Fibroblast of peridontal ligament (primary cell): Measurements from ENCODE around the gene ZC3H8.

Experiments
- DNase-seq: peaks from one replicate; pipeline ENCODE4 v3.0.0-alpha.2; 2010; ENCODE audit errors: extremely low read depth

The ZC3H8 gene

DNA sequence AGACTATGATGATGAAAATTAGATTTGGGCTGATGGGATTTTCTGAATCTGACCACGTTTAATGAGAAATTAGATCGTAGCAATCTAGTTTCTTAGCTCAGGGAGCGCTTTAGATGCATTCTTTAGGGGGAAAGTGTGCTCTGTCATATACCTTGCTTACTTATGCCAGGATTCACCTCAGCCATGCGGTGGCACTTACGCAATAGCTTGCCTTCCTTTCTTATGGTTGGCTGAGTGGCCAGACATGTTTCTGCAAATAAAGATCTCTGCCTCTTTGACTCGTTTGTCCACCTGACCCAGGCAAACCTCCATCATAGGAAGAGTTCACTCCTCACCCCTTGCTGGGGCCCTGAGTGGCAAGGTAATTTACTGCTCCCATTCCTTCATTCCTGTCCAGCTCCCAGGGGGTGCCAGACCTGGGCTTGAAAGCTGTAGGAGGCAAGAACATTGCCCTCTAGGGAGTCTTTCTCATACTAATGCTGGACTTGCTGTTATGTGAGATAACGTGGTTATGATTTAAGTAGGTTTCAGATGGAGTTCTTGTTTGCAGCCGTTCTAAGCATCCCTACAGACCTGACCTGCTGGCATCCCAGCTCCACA is 59.6 kb downstream of the ZC3H8 start:
- DNase-seq: no peak

DNA sequence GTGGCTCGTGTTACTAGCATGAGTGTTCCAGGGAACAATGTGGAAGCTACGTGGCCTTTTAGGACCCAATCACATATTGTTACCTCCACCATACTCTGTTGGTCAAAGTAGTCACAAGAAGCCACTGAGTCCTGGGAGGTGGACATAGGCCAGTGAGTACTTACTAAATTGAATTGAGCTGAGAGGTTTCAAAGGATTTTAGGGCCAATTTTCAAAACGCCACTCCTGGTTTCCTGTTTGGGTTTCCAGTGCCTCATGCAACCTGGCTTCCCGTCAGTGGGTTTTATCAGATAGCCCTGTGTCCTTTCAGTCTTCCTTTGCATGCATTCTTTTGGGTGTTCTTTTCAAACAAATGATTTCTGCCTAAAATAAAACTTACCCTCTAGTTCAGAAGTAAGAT is 60.4 kb downstream of the ZC3H8 start:
- DNase-seq: no peak

DNA sequence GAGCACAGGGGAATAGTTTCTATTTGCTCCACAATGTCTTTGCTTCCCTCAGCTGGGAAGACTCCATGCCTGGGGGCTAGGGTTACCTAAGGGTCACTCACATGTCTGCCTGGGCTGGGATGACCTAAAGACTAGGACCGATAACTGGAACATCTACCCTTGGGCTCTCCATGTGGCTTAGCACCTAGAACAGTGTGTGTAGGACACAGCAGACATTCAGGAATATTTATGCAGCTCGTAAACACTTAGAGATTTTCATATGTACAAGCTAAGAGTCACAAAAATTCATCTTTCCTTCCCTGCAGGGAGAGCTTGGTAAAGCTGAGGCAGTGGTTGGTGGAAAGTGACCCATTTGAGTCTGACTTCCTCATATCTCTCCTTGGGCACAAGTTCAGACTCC is 60.8 kb downstream of the ZC3H8 start:
- no peak for DNase-seq

DNA sequence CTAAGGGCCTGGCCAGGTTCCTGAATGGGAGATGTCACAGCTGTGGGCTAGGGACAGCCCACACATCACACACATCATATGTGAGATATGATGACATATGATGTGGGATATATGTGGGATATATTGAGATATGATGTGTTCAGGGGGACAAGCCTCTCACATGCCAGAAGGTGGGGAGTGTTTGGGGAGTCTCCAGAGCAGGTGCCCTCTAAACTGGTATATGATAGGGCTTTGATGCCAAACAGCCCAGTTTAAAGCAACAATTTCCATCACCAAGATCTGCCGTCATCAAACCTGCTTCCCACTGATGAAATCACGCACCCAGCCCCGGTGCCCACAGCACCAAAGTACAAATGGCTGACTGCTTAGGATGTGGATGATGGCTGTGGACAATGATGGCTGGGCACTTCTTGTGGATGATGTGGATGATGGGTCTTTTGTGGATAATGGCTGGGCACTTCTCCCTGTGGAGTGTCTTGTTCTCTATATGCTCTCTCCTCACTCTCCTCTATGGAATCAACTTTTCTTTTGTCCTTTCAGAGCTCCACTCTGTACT is 65.8 kb downstream of the ZC3H8 start:
- DNase-seq: no peak

DNA sequence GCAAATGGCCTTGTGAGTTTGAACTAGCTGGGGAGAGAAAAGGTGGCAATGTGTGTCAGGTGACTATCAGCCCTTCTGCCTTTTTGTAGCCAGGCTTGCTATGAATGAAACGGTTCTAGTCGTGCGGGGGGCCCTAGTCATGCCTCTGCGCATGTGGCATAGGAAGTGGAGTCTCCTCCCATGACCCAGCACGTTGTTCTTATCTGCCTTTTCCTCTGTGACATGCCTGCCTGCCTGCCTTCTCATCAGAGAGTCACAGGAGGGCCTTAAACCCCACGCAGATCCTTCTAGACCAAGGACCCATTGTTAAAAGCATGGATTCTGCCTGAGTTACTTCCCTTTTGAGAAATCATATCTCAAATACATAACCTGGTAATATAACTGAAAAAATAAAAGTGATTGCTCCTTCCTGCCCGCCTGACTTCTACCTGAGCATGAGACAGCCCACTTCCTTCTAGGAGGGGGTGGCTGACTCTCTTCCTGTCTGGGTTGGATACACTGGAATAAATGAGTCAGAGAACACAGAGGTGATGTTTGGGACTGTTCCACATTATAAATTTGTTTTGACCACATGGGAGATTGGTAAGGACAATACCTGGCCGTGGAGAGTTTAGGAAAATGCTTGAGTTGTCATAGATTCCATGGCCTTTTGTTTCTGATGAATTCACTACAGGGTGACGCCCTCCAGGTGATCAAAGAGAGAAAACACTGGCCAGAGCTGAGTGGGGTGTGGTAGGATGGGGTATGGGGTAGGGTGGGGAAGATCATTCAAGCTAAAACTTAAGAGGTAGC is 66.8 kb downstream of the ZC3H8 start:
- no peak for DNase-seq

DNA sequence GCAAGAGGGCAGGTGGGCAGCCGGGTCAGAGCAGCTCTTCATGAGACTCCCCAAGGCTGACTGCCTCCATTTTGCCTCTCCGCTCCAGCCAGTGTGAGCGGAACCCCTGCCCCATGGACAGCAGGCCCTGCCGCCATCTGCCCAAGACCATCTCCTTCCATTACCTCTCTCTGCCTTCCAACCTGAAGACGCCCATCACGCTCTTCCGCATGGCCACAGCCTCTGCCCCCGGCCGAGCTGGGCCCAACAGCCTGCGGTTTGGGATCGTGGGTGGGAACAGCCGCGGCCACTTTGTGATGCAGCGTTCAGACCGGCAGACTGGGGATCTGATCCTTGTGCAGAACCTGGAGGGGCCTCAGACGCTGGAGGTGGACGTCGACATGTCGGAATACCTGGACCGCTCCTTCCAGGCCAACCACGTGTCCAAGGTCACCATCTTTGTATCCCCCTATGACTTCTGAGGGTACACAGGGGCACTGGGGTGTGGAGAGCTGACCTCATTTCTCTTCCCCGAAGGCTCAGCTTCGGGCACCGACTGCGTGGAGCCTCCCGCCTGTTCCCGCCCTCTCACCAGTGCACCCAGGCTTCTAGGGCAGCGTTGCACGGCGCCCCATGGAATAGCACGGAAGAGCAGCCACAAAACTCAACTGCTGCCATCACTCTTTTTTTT is 67.7 kb downstream of the ZC3H8 start:
- DNase-seq: no peak

DNA sequence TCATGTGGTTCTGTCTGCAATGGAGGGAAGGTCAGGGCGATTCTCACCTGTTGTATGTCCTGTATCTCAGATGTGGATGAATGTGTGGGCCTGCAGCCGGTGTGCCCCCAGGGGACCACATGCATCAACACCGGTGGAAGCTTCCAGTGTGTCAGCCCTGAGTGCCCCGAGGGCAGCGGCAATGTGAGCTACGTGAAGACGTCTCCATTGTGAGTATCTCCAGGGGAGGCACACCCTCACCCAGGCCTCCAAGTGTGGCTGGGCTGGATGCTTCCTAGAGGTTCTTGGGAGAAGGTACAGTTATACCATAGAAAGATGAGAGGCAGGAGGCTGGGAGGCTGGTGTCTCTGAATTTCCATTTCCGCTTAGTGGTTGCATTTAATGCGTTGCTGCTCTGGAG is 69.7 kb downstream of the ZC3H8 start:
- DNase-seq: no peak

DNA sequence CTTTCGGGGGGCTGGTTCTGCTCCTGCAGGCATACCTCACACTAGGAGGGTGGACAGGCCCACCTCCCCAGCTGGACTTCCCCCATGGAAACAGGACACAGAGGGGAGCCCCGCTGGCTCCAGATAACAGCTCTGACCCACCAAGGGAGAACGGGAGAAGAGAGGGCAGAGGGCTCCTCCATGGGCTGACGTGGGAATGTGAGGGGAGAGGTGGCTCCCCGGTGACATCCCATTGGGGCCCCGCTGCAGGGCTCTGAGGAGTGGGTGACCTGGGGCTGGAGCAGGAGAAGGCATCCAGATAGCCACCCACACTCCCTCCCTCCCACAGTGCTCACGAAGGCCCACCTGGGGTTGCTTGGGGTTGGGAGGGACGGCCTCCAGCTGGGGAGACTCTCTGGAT is 70.7 kb downstream of the ZC3H8 start:
- DNase-seq: no peak

DNA sequence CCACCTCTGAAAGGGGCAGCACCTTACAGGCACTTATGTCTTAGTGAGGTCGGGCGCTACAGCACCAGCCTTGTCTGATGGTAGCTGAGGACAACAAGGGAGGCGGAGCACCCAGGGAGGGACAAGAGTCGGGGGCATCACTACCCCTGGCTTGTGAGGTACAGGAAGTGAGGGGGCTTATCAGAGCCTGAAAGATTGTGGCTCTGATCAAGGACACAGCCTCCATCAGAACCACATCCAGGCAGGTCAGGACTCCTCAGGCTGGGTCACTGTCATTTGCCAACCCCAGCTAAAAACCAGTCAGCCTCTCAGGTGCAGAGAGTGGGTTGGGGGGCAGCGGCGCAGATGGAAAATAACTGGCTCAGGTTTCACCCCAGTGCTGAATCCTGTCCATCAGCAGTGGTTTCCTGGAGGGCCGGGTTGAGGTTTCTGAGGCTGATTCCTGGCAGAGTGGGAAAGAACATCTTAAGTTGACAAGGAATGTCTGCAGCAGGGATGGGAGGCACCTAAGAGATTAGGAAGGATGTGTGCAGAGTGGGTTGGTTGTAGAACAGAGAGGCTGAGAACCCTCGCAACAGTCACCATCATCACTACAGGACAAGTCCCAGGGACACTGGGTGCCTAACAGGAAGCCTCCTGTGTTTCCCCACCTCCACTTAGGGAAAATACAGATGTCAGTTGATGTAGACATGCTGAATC is 71.4 kb downstream of the ZC3H8 start:
- DNase-seq: no peak

DNA sequence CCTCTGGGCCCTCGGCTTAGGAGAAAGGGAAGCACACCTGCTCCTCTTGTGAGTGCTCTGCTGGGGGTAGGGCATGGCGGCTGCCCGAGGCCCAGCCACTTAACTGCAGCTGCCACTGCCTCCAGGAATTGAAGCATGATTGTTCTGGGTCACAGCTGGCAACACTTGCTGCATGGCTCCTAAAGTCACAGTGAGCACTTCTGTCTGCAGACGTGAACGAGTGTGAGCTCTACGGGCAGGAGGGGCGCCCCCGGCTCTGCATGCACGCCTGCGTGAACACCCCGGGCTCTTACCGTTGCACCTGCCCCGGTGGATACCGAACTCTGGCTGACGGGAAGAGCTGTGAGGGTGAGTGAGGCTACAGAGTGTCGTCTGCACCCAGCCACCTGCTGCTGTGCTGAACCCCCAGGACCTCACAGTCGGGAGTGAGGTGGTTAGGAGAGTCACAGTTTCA is 72.2 kb downstream of the ZC3H8 start:
- DNase-seq: no peak

DNA sequence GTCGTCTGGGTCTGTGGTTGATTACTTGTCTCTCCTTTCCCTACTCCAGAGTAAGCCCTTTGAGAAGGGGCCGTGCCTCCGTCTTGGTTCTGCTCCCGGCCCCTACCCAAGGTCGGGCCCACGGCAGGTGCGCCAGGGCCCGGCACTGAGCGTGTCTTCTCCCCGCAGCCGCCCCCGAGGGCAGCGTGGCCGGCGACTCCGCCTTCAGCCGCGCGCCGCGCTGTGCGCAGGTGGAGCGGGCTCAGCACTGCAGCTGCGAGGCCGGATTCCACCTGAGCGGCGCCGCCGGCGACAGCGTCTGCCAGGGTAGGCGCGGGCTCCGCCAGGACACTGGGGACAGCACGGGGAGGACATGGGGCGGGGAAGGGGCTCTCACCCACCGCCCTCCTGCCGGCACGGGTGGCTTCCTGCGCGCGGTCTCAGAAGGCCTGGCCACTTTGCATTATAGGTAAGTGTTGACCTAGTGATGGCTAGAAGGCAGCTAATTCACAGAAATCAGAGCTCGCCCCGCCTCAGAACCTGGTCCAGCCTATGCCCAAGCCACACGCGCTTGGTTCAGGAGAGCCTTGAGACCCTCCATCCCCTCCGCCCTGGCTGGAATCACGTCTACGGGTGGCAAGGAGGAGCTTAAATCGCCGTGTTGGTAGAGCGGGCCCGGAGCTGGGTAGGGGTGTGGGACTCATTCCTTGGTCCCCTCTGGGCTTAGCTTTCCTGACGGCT is 73.1 kb downstream of the ZC3H8 start:
- DNase-seq: no peak

DNA sequence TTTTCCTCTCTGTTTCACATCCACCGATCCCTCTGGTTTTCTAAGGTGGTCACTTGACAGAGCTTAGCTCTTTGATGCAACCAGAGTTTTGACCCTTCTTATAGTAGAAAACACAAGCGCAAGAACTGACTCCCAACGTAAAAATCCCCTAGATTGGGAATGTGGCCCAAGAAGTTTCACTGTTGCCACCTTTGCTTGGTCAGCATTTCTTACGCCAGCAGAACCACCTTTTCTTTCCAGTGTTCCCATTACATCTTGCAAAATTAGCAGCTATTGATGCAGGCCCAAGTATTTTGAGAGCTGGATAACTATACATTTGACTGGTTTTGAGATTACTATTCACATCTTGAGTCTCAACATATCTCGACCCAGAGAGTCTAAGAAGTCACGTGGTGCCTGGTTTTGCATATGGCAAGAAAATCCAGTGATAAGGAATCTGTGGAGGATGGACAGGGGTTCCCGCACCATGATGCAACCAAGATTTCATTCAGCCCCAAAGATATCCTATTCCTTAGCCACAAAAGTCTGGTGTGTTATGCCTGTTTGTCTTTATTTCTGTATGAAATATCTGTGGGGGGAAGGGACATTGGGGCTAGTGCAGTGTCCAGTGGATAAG is 78.8 kb downstream of the ZC3H8 start:
- no peak for DNase-seq

DNA sequence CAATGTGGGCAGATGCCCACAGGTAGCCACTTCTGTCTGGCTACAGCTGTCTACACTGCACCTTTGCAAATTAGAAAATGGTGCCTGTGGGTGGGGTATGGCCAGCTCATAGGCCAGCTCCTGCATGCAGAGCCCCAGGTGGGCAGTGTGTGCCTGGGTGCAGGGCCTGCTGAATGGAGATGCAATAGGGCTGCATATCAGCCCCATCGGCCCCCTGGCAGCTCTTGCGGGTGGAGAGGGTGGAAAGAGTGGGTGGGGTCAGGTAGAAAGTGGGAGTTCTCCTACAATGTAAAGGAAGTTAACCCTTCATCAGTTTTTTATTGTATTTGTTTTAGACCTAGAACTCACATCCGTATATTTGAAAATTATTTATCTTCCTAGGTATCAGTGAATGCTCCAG is 79.5 kb downstream of the ZC3H8 start:
- no peak for DNase-seq

DNA sequence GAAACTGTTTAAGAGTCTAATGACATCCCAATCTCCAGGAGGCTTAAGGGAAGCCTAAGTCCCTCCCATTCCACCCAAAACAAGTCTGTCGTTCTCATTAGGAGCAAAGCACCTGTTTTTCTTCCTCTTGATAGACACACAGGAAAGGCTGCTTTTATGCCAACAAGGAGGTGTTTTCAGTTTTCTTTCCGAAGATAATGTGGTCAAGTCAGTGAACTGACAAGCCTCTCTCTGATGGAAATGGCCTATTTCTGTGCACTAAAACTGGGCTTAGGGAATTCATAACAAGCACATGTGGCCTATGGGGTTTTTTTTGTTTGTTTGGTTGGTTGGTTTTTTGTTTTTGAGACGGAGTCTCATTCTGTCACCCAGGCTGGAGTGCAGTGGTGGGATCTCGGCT is 80.5 kb downstream of the ZC3H8 start:
- DNase-seq: no peak

DNA sequence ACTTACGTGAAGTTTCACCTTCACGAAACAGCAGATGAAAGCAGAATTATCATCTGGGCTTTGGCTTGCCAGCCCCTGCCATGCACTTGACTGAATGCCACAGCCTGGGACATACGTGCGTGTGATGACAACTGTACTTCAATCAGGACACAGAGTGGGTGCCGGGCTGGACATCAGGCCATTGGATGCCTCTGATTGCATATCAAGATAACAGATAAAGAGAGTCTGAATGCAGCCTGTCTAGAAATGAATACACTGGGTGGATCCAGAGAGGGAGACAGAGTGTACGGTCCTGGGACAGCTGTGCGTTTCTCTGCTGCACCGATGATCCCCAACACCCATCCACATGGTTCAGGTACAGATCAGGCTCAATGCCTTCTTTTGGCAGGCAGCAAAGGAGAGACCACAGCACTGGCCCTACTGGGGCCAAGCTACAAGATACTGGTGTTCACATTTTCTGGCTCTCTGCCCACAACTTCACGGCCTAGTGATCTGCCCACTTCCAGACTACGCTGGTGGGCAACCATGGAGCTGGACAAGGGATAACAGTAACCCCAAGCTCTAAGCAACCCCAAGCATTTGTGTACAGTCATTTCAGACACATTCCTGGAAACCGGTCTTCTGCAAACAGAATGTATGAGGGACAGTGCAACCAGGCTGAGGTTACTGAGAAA is 81.1 kb downstream of the ZC3H8 start:
- DNase-seq: no peak

DNA sequence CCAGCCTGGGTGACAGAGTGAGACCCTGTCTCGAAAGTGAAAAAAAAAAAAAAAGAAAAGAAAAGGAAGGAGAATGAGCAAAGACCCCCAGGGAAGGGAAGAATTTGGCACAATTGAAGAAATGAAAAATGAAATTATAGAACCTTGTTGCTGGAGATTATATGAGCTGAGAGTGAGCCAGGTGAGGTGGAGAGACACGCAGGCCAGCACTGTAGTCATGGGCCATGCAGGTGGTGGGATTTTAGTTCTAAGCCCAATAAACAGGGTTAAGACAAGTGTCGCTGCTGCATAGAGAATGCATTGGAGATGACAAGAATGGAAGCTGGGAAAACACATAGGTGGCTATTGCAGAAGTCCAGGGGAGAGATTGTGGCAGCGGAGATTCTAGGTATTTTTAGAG is 84.3 kb downstream of the ZC3H8 start:
- no peak for DNase-seq

DNA sequence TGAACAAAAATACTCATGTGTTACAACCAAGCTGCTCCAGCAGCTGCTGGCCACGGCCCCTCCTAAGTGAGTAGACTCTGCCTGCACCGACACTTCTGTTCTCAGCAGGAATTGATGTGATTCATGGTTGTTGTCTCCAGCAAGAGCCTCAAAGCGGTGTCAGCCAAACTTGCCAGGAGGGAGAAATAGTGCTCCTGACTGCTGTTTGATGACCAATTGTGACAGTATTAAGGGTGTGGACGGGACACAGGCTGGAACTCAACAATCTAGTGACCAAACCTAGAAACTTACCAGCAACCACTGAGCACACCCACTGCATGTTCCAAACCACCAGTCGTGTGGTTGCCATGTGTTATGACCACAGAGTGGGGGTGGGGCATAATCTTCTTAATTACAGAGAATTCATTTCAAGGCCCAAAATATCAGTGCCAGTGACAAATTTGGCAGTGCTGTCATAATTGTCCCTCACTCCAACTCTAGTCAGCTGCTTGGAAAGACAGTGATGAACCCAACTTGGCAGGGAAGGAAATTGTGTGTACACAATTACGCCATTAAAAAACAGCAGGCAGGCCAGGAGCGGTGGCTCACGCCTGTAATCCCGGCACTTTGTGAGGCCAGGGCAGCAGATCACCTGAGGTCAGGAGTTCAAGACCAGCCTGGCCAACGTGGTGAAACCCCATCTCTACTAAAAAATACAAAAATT is 86.3 kb downstream of the ZC3H8 start:
- no peak for DNase-seq

DNA sequence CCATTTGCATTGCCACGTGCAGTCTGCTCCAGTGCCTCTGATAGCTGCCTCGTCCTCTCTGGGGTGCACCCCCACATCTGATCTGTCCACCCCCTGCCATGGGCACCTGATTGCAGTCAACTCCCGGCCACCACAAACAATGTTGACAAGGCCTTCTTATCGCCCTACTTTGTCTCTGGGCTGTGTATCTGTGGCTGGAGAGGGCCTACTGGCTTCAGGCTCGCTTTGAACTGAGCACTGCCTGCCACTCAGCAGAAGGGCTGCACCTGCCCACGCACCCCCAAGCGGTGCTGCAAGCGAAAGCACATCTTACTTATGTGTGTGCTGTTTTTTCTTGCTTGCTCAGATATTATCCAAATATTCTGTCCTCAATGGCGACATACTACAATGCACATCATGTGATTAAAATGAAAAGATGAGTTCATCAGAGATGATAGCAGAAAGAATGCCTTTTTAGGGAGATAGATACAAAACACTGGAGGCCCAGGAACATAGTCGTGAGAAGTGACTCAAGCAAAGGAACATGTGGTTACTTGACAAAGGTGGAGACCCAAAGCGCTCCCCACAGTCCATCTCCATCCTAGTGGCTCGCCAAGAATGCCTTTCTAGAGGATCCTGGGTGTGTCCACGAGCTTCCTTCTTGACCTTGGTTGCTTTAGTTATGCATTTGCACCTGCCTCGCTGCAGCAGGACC is 87.9 kb downstream of the ZC3H8 start:
- DNase-seq: no peak

DNA sequence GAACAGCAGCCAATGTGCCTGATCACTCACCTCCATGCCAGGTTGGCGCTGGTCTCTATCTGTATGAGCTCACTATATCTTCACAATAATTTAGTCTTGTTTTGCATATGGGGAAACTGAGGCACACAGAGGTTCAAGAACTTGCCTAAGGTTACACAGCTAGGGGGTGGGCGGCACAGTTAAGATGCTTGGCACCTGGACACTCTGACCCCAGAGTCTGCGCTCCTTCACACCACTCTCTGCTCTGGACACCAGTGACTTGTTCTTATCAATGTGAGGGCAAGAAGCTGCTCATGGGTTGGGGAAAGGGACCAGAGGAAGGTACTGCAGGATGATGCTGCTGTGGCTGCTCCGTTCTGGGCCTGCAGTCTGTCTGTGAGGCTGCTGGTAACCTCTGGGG is 89.5 kb downstream of the ZC3H8 start:
- no peak for DNase-seq
